RWPE2 (cell line): Measurements from ENCODE around the gene GCN1.
"Not testable (repeated sequence)": the region's sequence is repeated elsewhere in the genome, so short reads cannot be mapped to it uniquely, and the experiment has no call there.

ENCODE experiments used
- ATAC-seq: fragments of 200-7000 bp; cut with Tn5 transposase; 3 replicates; pipeline ENCODE4 v1.9.1; 2021; ENCODE audit warnings: low read depth
- DNase-seq: peaks from one replicate; pipeline ENCODE4 v3.0.0-alpha.2; 2020; ENCODE audit warnings: low spot score
- H3K27ac ChIP-seq: fragments of 450-650 bp; 2 replicates; pipeline ENCODE4 v1.5.1; 2017; ENCODE audit warnings: mild to moderate bottlenecking; ENCODE audit not compliant: poor library complexity, severe bottlenecking
- H3K27me3 ChIP-seq: fragments of 250-450 bp; sonication (Bioruptor Pico); 2 replicates; pipeline ENCODE4 v1.5.1; 2021; ENCODE audit warnings: mild to moderate bottlenecking, moderate library complexity; ENCODE audit not compliant: insufficient read depth, poor library complexity, severe bottlenecking
- H3K36me3 ChIP-seq: fragments of 250-450 bp; sonication (Bioruptor Pico); 2 replicates; pipeline ENCODE4 v1.5.1; 2020; ENCODE audit warnings: low read depth, mild to moderate bottlenecking, moderate library complexity
- H3K4me1 ChIP-seq: fragments of 250-450 bp; sonication (Bioruptor Pico); 2 replicates; pipeline ENCODE4 v1.5.1; 2021; ENCODE audit warnings: mild to moderate bottlenecking, moderate library complexity; ENCODE audit not compliant: insufficient read depth, poor library complexity, severe bottlenecking
- H3K4me3 ChIP-seq: fragments of 250-450 bp; sonication (Bioruptor Pico); 2 replicates; pipeline ENCODE4 v1.5.1; 2021; ENCODE audit warnings: mild to moderate bottlenecking, moderate library complexity; ENCODE audit not compliant: severe bottlenecking
- H3K9me3 ChIP-seq: fragments of 250-450 bp; sonication (Bioruptor Pico); 2 replicates; pipeline ENCODE4 v1.5.1; 2021; ENCODE audit warnings: mild to moderate bottlenecking, moderate library complexity; ENCODE audit not compliant: severe bottlenecking
- CTCF ChIP-seq: fragments of 450-650 bp; IDR thresholded peaks from one replicate; pipeline ENCODE4 v1.5.1; 2017; ENCODE audit warnings: mild to moderate bottlenecking, moderate library complexity; ENCODE audit not compliant: poor library complexity, severe bottlenecking

GCN1 gene

DNA sequence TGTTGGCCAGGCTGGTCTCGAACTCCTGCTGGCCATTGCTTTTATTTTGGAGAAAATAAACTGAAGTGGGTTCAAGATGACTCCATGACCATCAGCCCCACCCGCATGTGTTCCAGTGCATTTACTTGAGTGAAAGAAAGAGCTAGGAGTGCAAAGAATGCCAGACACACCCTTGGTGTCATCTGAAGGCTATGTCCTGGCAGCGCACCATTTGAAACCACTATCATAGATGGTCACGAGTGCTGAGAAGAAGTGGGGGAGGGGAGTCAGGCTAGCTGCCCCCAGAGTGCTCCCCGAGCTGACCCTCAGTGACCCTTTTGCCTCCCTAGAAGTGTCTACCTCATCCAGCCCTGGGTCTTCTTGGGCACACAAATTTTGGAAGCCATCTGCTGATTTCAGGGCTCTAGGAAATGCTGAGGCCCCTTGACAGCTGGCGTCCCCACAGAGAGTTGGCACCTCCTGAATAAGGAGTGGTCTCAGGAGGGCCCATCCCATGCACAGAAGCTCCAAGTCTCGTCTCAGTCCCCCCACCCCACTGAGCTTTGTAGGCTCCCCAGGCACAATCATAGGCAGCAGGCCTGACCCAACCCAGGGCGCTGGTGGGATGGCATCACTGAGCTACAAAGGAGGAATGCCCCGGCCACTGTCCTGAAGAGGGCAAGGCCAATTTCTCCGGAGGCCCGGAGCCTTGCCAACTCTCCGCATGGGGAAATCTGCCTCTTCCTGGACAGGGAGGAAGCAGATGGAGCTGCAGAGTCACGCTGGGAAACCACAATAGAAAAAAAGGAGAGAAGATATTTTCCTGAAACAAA, 43.1 kb upstream of the GCN1 start:
- ATAC-seq = peak; percentile 28
- no peak for TF ChIP-seq CTCF
- H3K36me3 ChIP-seq = peaks cover 31% of the 10 kb centered on the region
- H3K27ac ChIP-seq = peak overlapping the region; percentile 100
- H3K9me3 ChIP-seq = no peaks in the 10 kb centered on the region
- DNase-seq = no peak
- H3K27me3 ChIP-seq = no peaks in the 10 kb centered on the region
- H3K4me1 ChIP-seq = peaks cover 100% of the 10 kb centered on the region
- no peak overlapping the region for H3K4me3 ChIP-seq

DNA sequence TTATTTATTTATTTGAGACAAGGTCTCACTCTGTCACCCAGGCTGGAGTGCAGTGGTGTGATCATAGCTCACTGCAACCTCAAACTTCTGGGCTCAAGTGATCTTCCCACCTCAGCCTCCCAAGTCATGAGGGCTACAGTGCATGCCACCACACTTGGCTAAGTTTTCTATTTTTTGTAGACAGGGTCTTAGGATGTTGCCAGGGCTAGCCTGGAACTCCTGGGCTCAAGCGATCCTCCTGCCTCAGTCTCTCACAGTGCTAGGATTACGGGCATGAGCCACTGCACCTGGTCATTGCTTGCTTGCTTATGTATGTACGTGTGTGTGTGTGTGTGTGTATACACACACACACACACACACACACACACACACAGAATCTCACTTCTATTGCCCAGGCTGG, 42.3 kb upstream of the GCN1 start:
- H3K4me3 ChIP-seq, ATAC-seq, H3K9me3 ChIP-seq, H3K27me3 ChIP-seq, DNase-seq: not testable (repeated sequence)
- Histone ChIP-seq H3K36me3 (peaks cover 26% of the 10 kb centered on the region), H3K27ac (peak overlapping the region; percentile 100), H3K4me1 (peaks cover 100% of the 10 kb centered on the region)

GRCh38 chr12:120235369-120236323, 41.1 kb upstream of the GCN1 start:
- no peak overlapping the region for H3K4me3 ChIP-seq
- DNase-seq (no peak), ATAC-seq (no peak)
- H3K36me3 ChIP-seq = peaks cover 22% of the 10 kb centered on the region
- no peaks in the 10 kb centered on the region for H3K9me3 ChIP-seq
- H3K4me1 ChIP-seq = peaks cover 97% of the 10 kb centered on the region
- peak overlapping the region; percentile 100 for H3K27ac ChIP-seq
- peak; percentile 8 for TF ChIP-seq CTCF
- H3K27me3 ChIP-seq = no peaks in the 10 kb centered on the region

- ATAC-seq (peak; percentile 11), DNase-seq (no peak)
- H3K27ac ChIP-seq = peak overlapping the region; percentile 100
- H3K4me3 ChIP-seq = no peak overlapping the region
- TF ChIP-seq CTCF = peak; percentile 50
- H3K9me3 ChIP-seq = no peaks in the 10 kb centered on the region
- peaks cover 22% of the 10 kb centered on the region for H3K36me3 ChIP-seq
- H3K27me3 ChIP-seq = no peaks in the 10 kb centered on the region
- H3K4me1 ChIP-seq = peaks cover 97% of the 10 kb centered on the region
Observed at GRCh38 chr12:120234643-120235368, 40.3 kb upstream of the GCN1 start.
